Neural cell (in vitro differentiated cells): Measurements from ENCODE around the gene TCF12. TPM values are rescaled to one million over a fixed set of nuclear protein-coding genes. Genes with fewer than 3 reads are reported as not detected.

Experiments
- H2AFZ ChIP-seq: fragments of 200-600, 300-800 bp; sonication (generic), shearing (Covaris generic); 2 replicates; pipeline ENCODE4 v1.6.0; 2014; ENCODE audit warnings: low read depth, mild to moderate bottlenecking, antibody characterized with exemption, low read length, moderate library complexity
- H3F3A ChIP-seq: fragments of 200-600 bp; shearing (Covaris generic); 2 replicates; pipeline ENCODE4 v1.6.1; 2016; ENCODE audit warnings: mild to moderate bottlenecking, moderate library complexity, mixed read lengths, antibody characterized with exemption, low read length; ENCODE audit not compliant: insufficient read depth, poor library complexity, severe bottlenecking
- H3K27ac ChIP-seq: fragments of 200-600, 300-800 bp; sonication (generic), shearing (Covaris generic); 2 replicates; pipeline ENCODE4 v1.5.1; 2014; ENCODE audit warnings: mild to moderate bottlenecking, low read length, moderate library complexity
- H3K27me3 ChIP-seq: fragments of 300-800, 200-600 bp; sonication (generic), shearing (Covaris generic); 2 replicates; pipeline ENCODE4 v1.6.0; 2014; ENCODE audit warnings: mild to moderate bottlenecking, low read depth, low read length, moderate library complexity; ENCODE audit not compliant: insufficient read depth
- H3K36me3 ChIP-seq: fragments of 300-800, 200-600 bp; sonication (generic), shearing (Covaris generic); 2 replicates; pipeline ENCODE4 v1.5.1; 2014; ENCODE audit warnings: mild to moderate bottlenecking, antibody characterized with exemption, low read length, moderate library complexity; ENCODE audit not compliant: insufficient read depth
- H3K4me2 ChIP-seq: fragments of 300-800, 200-600 bp; sonication (generic), shearing (Covaris generic); 2 replicates; pipeline ENCODE4 v1.6.0; 2014; ENCODE audit warnings: mild to moderate bottlenecking, low read length
- H3K4me3 ChIP-seq: fragments of 300-800, 200-600 bp; sonication (generic), shearing (Covaris generic); 2 replicates; pipeline ENCODE4 v1.5.1; 2014; ENCODE audit warnings: mild to moderate bottlenecking, low read length, moderate library complexity
- H3K79me2 ChIP-seq: fragments of 200-600 bp; shearing (Covaris generic); replicated peaks from 2 replicates; pipeline ENCODE4 v1.6.0; 2014; ENCODE audit warnings: mild to moderate bottlenecking, low read length, moderate library complexity; ENCODE audit not compliant: insufficient read depth
- H3K9ac ChIP-seq: fragments of 300-800, 200-600 bp; sonication (generic), shearing (Covaris generic); 2 replicates; pipeline ENCODE4 v1.6.1; 2016; ENCODE audit warnings: mild to moderate bottlenecking, low read length, mixed read lengths
- H3K9me2 ChIP-seq: fragments of 200-600 bp; shearing (Covaris generic); 2 replicates; pipeline ENCODE4 v1.6.1; 2016; ENCODE audit warnings: mild to moderate bottlenecking, low read length, mixed read lengths; ENCODE audit not compliant: insufficient read depth
- H3K9me3 ChIP-seq: fragments of 200-600, 300-800 bp; sonication (generic), shearing (Covaris generic); 2 replicates; pipeline ENCODE4 v1.6.1; 2016; ENCODE audit warnings: mild to moderate bottlenecking, mixed run types, low read length, moderate library complexity, mixed read lengths
- H4K20me1 ChIP-seq: fragments of 200-600 bp; shearing (Covaris generic); 2 replicates; pipeline ENCODE4 v1.6.1; 2016; ENCODE audit warnings: mild to moderate bottlenecking, mixed run types; ENCODE audit not compliant: insufficient read depth
- CTCF ChIP-seq: fragments of 450-650 bp; IDR thresholded peaks from 2 replicates; pipeline ENCODE4 v1.5.1; 2014; ENCODE audit warnings: antibody characterized with exemption, mild to moderate bottlenecking, moderate library complexity; ENCODE audit not compliant: poor library complexity, severe bottlenecking
- EP300 ChIP-seq: fragments of 450-650 bp; conservative IDR thresholded peaks from 2 replicates; pipeline ENCODE4 v1.6.1; 2014; ENCODE audit warnings: antibody characterized with exemption, mild to moderate bottlenecking, moderate library complexity; ENCODE audit not compliant: poor library complexity, severe bottlenecking
- EZH2 ChIP-seq: fragments of 200-600, 300-800 bp; shearing (Covaris generic), sonication (generic); IDR thresholded peaks from 2 replicates; pipeline ENCODE4 v1.6.1; 2014; ENCODE audit warnings: antibody characterized with exemption, low read length, borderline replicate concordance, mild to moderate bottlenecking; ENCODE audit not compliant: insufficient read depth, poor library complexity, severe bottlenecking
- MXI1 ChIP-seq: fragments of 450-650 bp; conservative IDR thresholded peaks from 2 replicates; pipeline ENCODE4 v1.6.1; 2014; ENCODE audit warnings: antibody characterized with exemption, mild to moderate bottlenecking; ENCODE audit not compliant: poor library complexity, severe bottlenecking
- POLR2AphosphoS5 ChIP-seq: IDR thresholded peaks from 2 replicates; pipeline ENCODE4 v1.6.1; 2012
- RAD21 ChIP-seq: fragments of 450-650 bp; conservative IDR thresholded peaks from 2 replicates; pipeline ENCODE4 v1.6.1; 2014; ENCODE audit warnings: antibody characterized with exemption, mild to moderate bottlenecking, moderate library complexity
- SMC3 ChIP-seq: fragments of 450-650 bp; conservative IDR thresholded peaks from 2 replicates; pipeline ENCODE4 v1.6.1; 2014; ENCODE audit warnings: antibody characterized with exemption, mild to moderate bottlenecking, moderate library complexity; ENCODE audit not compliant: poor library complexity
- TAF1 ChIP-seq: IDR thresholded peaks from 2 replicates; pipeline ENCODE4 v1.6.1; 2012; ENCODE audit warnings: low read depth
- polyA plus RNA-seq: library from polyadenylated mRNA; depleted of rRNA; stranded (reverse); fragments of >200 nt; gene quantifications from 2 replicates; pipeline ENCODE4 v1.2.3, GENCODE V29; 2014
- TF ChIP-seq, protein P1 (sequence below): IDR thresholded peaks from 2 replicates; pipeline ENCODE4 v1.6.1; 2012; ENCODE audit warnings: borderline replicate concordance

TCF12 gene
- polyA plus RNA-seq, 1 donor from 2014 or later, result 52.7 TPM

DNA sequence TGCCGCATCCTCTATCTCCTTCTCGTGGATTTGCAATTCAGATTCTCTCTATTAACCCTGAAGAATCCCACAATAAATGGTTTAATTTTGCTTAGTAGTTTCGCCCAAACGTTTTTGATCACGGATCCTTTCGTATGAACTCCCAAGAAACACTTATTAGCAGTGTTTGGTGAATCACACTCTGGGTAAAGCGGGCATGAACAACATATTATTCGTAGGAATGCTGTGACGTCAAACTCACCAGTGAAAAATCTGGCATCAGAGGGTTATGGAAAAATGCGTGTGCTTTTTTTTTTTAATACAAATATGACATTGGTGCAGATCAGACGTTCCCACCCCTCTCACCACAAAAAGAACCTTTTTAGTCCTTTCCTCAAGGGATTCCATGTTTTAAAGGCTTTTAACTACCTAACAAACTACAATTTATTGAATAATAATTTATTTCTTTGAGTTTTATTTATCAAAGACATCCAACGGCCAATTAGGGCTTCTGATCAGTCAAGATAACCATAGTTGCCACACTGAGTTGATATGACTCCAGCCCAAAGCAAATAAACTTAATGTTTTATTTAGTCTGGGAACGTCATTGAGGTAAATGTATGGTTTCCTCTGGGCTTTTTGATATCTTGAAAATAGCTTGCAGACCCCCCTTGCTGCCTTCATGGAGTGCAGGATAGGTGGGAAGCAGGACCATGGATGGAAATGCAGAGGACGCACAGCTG is 412.3 kb downstream of the TCF12 start:
- Histone ChIP-seq H3K9me2 (no peaks in the 10 kb centered on the region), H3K27me3 (no peaks in the 10 kb centered on the region), H2AFZ (no peak overlapping the region), H3F3A (no peaks in the 10 kb centered on the region), H3K79me2 (no peaks in the 10 kb centered on the region), H4K20me1 (no peaks in the 10 kb centered on the region), H3K9ac (no peak overlapping the region), H3K4me2 (no peak overlapping the region), H3K4me3 (no peak overlapping the region), H3K27ac (no peak overlapping the region), H3K36me3 (no peaks in the 10 kb centered on the region), H3K9me3 (no peaks in the 10 kb centered on the region)
- TF ChIP-seq CTCF (no peak), RAD21 (no peak), POLR2AphosphoS5 (no peak), EZH2 (no peak), TAF1 (no peak), EP300 (no peak), MXI1 (no peak), SMC3 (no peak)
- TF ChIP-seq, protein P1, sequence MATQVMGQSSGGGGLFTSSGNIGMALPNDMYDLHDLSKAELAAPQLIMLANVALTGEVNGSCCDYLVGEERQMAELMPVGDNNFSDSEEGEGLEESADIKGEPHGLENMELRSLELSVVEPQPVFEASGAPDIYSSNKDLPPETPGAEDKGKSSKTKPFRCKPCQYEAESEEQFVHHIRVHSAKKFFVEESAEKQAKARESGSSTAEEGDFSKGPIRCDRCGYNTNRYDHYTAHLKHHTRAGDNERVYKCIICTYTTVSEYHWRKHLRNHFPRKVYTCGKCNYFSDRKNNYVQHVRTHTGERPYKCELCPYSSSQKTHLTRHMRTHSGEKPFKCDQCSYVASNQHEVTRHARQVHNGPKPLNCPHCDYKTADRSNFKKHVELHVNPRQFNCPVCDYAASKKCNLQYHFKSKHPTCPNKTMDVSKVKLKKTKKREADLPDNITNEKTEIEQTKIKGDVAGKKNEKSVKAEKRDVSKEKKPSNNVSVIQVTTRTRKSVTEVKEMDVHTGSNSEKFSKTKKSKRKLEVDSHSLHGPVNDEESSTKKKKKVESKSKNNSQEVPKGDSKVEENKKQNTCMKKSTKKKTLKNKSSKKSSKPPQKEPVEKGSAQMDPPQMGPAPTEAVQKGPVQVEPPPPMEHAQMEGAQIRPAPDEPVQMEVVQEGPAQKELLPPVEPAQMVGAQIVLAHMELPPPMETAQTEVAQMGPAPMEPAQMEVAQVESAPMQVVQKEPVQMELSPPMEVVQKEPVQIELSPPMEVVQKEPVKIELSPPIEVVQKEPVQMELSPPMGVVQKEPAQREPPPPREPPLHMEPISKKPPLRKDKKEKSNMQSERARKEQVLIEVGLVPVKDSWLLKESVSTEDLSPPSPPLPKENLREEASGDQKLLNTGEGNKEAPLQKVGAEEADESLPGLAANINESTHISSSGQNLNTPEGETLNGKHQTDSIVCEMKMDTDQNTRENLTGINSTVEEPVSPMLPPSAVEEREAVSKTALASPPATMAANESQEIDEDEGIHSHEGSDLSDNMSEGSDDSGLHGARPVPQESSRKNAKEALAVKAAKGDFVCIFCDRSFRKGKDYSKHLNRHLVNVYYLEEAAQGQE, result no peak

- no peak overlapping the region for H3K27ac ChIP-seq
- no peaks in the 10 kb centered on the region for H3K79me2 ChIP-seq
- H2AFZ ChIP-seq, result no peak overlapping the region
- no peak overlapping the region for H3K4me3 ChIP-seq
- no peak overlapping the region for H3K4me2 ChIP-seq
- H3F3A ChIP-seq, result no peaks in the 10 kb centered on the region
- H3K9me2 ChIP-seq, result no peaks in the 10 kb centered on the region
- no peaks in the 10 kb centered on the region for H3K36me3 ChIP-seq
- no peaks in the 10 kb centered on the region for H4K20me1 ChIP-seq
- H3K9me3 ChIP-seq, result no peaks in the 10 kb centered on the region
- no peaks in the 10 kb centered on the region for H3K27me3 ChIP-seq
- TF ChIP-seq RAD21 (no peak), EP300 (no peak), CTCF (no peak), SMC3 (no peak), MXI1 (no peak), TAF1 (no peak), EZH2 (no peak)
- TF ChIP-seq, protein P1, result no peak
- no peak overlapping the region for H3K9ac ChIP-seq
Observed at GRCh38 chr15:57332326-57332725, 413.9 kb downstream of the TCF12 start.
